ENCODE results near the gene KCNIP1. TPM values are rescaled to one million over a fixed set of nuclear protein-coding genes. Genes with fewer than 3 reads are reported as not detected.

The KCNIP1 gene
- total and polyA plus RNA-seq, 2 of the 8 experiments (the other 6 are each of a cell fraction or from before 2014, with no cell fraction given): 0.52 to 0.83 TPM

GRCh38 chr5:170746075-170746960 lies 242.5 kb downstream of the KCNIP1 start:
- Histone ChIP-seq H2BK20ac (ENCODE audit: low read length) (peak overlapping the region; percentile 19), H4K91ac (replicated peaks; ENCODE audit: insufficient read length, low read length) (peak overlapping the region; percentile 53), H3K79me2 (ENCODE audit: control insufficient read depth in 1 of 2, insufficient read depth in 2 of 2, low read length in 2 of 2) (no peaks in the 10 kb centered on the region), H3K56ac (replicated peaks; ENCODE audit: insufficient read length, low read depth, low read length) (no peak overlapping the region), H3K36me3 (ENCODE audit: control insufficient read depth in 2 of 4, insufficient read depth in 4 of 4, low read length in 3 of 4) (no peaks in the 10 kb centered on the region), H3K4me1 (replicated peaks in 1 of 4; ENCODE audit: control insufficient read depth in 3 of 4, insufficient read depth in 4 of 4, low read length in 3 of 4) (peaks cover 4 to 23% (median 15%) of the 10 kb centered on the region in 4 experiments), H4K5ac (ENCODE audit: insufficient read length, low read depth, low read length) (peak overlapping the region; percentile 25), H3K4me2 (ENCODE audit: insufficient read depth in 1 of 2, low read depth in 2 of 2, low read length in 2 of 2) (0 out of 4 replicates have a peak overlapping the region, but pooled peaks of 1 of the 2 experiments have one; percentile 10), H3K23me2 (ENCODE audit: low read depth, low read length) (peaks cover 3% of the 10 kb centered on the region; the same call in 1 of the 2 replicates), H2BK12ac (ENCODE audit: low read depth, low read length) (peak overlapping the region; percentile 76), H3K4me3 (ENCODE audit: extremely low read depth in 1 of 4, insufficient read depth in 2 of 4, low read depth in 3 of 4, low read length in 4 of 4) (no peak overlapping the region), H3K4ac (replicated peaks; ENCODE audit: insufficient read length, low read depth, low read length) (peak overlapping the region; percentile 71), H3K18ac (ENCODE audit: extremely low read depth, low read length) (peak overlapping the region; percentile 80), H4K20me1 (replicated peaks in 1 of 2; ENCODE audit: control insufficient read depth in 1 of 2, insufficient read depth in 2 of 2, low read length in 2 of 2) (no peaks in the 10 kb centered on the region), H4K8ac (ENCODE audit: extremely low read depth, insufficient read depth, low read length) (peak overlapping the region; percentile 54; the same call in 1 of the 2 replicates), H2BK120ac (replicated peaks; ENCODE audit: low read depth, low read length) (peak overlapping the region; percentile 67), H3K9ac (replicated peaks in 1 of 4; ENCODE audit: extremely low read depth in 1 of 4, low read depth in 3 of 4, low read length in 3 of 4) (peak overlapping the region in 1 of 4 experiments; percentile 2; a peak in 2 of 7 replicates), H3K9me3 (ENCODE audit: insufficient read depth in 2 of 2, low read depth in 1 of 2, low read length in 1 of 2) (no peaks in the 10 kb centered on the region), H3K27me3 (replicated peaks in 1 of 4; ENCODE audit: control insufficient read depth in 3 of 4, extremely low read depth in 1 of 4, insufficient read depth in 3 of 4, low read length in 3 of 4) (no peaks in the 10 kb centered on the region; a peak in 1 of 7 replicates), H3K27ac (ENCODE audit: low read depth, low read length) (peak overlapping the region; percentile 47; the same call in 1 of the 2 replicates), H2AFZ (ENCODE audit: low read length) (no peak overlapping the region; the same call in 1 of the 2 replicates), H2AK5ac (ENCODE audit: low read depth, low read length) (peak overlapping the region; percentile 90), H3K14ac (ENCODE audit: insufficient read length) (no peak overlapping the region), H3K79me1 (ENCODE audit: low read depth, low read length) (no peaks in the 10 kb centered on the region), H2BK15ac (ENCODE audit: low read length) (peak overlapping the region; percentile 62; the same call in 1 of the 2 replicates), H3K23ac (ENCODE audit: insufficient read length) (no peak overlapping the region), H2BK5ac (ENCODE audit: low read depth, low read length) (peak overlapping the region; percentile 92)
- WGBS, 2 experiments (ENCODE audit: extremely low coverage in 1 of 2, insufficient coverage in 1 of 2, insufficient read length in 1 of 2, insufficient replicate concordance in 2 of 2, low coverage in 1 of 2, low lambda C conversion rate in 2 of 2, missing lambda C conversion rate in 1 of 2): 79% methylated on average over 14 of the region's 14 CpGs; no CpG with 5 or more reads in 1 of the 2 experiments
- no peak for FAIRE-seq
- CTCF ChIA-PET (ENCODE audit: partially characterized antibody): interaction anchor here (0.7 to 21.2 kb wide), 19 partner anchors 12 to 1940 kb away, joined by 3 to 650 read pairs (median 8); partner anchors contain the start of gene GABRP
- POLR2A ChIA-PET (ENCODE audit: partially characterized antibody): interaction anchor here (0.8 to 11.3 kb wide), 11 partner anchors 12 to 121 kb away, joined by 3 to 190 read pairs (median 3); partner anchors contain the start of gene GABRP
- peak in 1 of 2 experiments; percentile 46 for DNase-seq (ENCODE audit: low read depth in 1 of 2, low spot score in 2 of 2)
- TF ChIP-seq FOSL1 (IDR thresholded peaks at IDR 0.05; ENCODE audit: insufficient read depth, low read depth, low read length): no peak

Measured in H1 (cell line).